ENCODE data around the gene TBL1Y. TPM values are rescaled to one million over a fixed set of nuclear protein-coding genes. Genes with fewer than 3 reads are reported as not detected.

TBL1Y gene
- total and polyA plus RNA-seq, 3 experiments from 2014 or later: not detected

DNA sequence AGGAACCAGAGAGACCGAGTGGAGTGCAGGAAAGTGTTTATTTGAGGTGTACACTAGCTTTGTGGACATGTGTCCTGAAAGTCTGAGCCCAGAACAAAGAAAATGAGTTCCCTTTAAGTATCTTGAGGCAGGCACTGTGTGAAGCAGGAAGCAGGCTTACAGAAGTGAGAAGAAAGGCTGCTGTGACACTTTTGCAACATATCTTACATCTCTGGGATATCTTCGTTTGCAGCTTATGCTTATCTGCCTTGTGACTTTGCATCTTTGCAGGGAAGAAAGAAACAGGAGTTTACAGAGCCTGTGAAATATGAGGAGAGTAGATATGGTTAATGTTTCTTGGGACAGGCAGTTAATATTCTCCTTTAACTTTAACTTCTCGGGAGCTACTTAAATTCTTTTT is 92.1 kb downstream of the TBL1Y start:
- Mint-ChIP-seq H3K27ac (no peak overlapping the region), H3K4me1 (peaks cover 0 to 9% (median 0%) of the 10 kb centered on the region in 3 donors), H3K4me3 (no peak overlapping the region), H3K9me3 (no peaks in the 10 kb centered on the region), H3K36me3 (no peaks in the 10 kb centered on the region), H3K27me3 (peaks cover 0 to 3% of the 10 kb centered on the region in 2 donors)
- no peak for DNase-seq
- no peaks in the 10 kb centered on the region for H3K36me3 ChIP-seq (ENCODE audit: insufficient read depth, low read length)
- H3K27ac ChIP-seq (ENCODE audit: low read depth, low read length): no peak overlapping the region
- ChIA-PET CTCF (no interaction called here), POLR2A (no interaction called here)
- H3K4me1 ChIP-seq (ENCODE audit: insufficient read depth, low read length): no peaks in the 10 kb centered on the region
- H3K4me3 ChIP-seq (ENCODE audit: low read length): no peak overlapping the region
- H3K27me3 ChIP-seq (ENCODE audit: insufficient read depth, low read length, poor library complexity, severe bottlenecking): no peaks in the 10 kb centered on the region
- no peaks in the 10 kb centered on the region for H3K9me3 ChIP-seq (ENCODE audit: low read length)

DNA sequence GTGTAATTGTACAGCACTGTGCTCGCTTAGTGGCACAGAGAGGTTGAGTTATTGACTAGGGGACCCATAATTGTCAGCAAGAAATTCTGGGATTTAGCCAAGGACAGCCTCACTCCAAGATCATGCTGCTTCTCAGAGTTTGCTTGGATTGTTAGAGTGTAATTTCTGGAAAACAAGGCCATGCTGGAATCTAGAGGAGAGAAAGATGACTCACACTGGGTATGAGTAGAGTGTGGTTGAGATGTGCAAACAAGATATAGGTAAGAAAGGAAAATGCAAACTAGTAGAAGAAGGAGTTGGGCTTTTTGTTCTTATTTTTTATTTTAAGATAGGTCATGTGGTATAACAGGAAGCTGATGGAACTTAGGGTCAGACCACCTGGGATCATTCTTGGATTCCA is 97.4 kb downstream of the TBL1Y start:
- Histone ChIP-seq H3K4me1 (ENCODE audit: insufficient read depth, low read length) (no peaks in the 10 kb centered on the region), H3K27ac (ENCODE audit: low read depth, low read length) (no peak overlapping the region), H3K4me3 (ENCODE audit: low read length) (no peak overlapping the region), H3K36me3 (ENCODE audit: insufficient read depth, low read length) (no peaks in the 10 kb centered on the region), H3K27me3 (ENCODE audit: insufficient read depth, low read length, poor library complexity, severe bottlenecking) (no peaks in the 10 kb centered on the region), H3K9me3 (ENCODE audit: low read length) (no peaks in the 10 kb centered on the region)
- H3K4me3 Mint-ChIP-seq: no peak overlapping the region
- ChIA-PET CTCF (no interaction called here), POLR2A (no interaction called here)
- no peaks in the 10 kb centered on the region for H3K9me3 Mint-ChIP-seq
- H3K27ac Mint-ChIP-seq: no peak overlapping the region
- no peaks in the 10 kb centered on the region for H3K36me3 Mint-ChIP-seq
- no peaks in the 10 kb centered on the region for H3K4me1 Mint-ChIP-seq
- DNase-seq: no peak
- H3K27me3 Mint-ChIP-seq: no peaks in the 10 kb centered on the region

DNA sequence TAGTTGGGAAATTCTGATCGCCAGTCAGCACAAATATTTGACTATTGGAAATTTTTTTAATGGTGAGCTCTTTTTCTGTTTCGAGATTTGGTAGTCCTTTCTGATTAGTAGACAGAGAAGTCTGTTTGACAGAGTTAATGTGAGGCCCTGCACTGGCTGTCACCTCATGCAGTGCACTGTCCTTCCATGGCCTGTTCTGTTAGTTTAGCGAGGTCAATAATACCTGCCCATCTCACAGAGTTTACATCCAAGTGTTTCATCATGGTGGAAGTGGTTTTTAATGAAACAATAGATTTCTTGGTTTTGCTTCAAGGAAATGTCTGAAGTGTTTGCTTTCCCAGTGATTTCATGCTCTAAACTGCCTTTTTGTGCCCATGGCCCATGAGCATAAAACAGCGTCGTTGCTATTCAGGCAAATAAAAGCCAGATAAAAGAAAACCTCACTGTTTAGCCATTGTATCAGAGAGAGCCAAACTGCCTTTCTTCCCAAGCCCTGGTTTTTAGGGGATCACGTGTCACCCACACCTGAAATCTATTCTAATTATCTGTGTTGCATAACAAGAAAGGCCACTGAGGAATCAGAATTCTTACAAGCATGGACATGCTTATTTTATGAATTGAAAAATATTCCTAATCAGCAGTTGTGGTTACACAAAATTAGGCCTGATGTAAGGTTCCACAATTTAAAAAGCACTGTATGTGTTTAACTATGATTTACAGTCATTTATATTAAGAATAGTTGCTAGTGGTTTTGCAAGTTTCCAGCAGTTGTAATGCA is 98.3 kb downstream of the TBL1Y start:
- ChIA-PET POLR2A (no interaction called here), CTCF (no interaction called here)
- H3K27ac ChIP-seq (ENCODE audit: low read depth, low read length): no peak overlapping the region
- H3K27me3 ChIP-seq (ENCODE audit: insufficient read depth, low read length, poor library complexity, severe bottlenecking): no peaks in the 10 kb centered on the region
- no peak overlapping the region for H3K4me3 ChIP-seq (ENCODE audit: low read length)
- H3K4me1 ChIP-seq (ENCODE audit: insufficient read depth, low read length): no peaks in the 10 kb centered on the region
- Mint-ChIP-seq H3K27ac (no peak overlapping the region), H3K27me3 (no peaks in the 10 kb centered on the region), H3K4me1 (no peaks in the 10 kb centered on the region), H3K36me3 (no peaks in the 10 kb centered on the region), H3K9me3 (no peaks in the 10 kb centered on the region), H3K4me3 (no peak overlapping the region)
- no peaks in the 10 kb centered on the region for H3K9me3 ChIP-seq (ENCODE audit: low read length)
- no peaks in the 10 kb centered on the region for H3K36me3 ChIP-seq (ENCODE audit: insufficient read depth, low read length)
- no peak for DNase-seq

DNA sequence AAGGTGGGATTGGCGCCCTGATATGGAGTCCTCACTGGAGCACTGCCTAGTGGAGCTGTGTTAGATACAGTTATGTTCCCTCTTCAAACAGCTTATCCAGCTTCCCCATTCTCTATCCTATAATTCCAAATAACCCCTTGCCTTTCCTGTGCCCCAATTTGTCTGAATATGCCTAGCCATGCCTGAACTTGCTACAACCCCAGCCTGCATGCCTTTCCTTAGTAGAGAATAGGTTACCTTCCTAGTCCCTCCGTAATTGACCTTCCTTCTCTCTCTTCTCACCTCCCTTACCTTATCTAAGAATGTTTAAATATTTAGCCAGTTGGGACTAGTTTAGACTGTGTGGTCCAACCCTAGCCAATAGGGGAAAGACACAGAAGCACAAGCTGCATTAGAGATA is 102.6 kb downstream of the TBL1Y start:
- POLR2A ChIA-PET: no interaction called here

DNA sequence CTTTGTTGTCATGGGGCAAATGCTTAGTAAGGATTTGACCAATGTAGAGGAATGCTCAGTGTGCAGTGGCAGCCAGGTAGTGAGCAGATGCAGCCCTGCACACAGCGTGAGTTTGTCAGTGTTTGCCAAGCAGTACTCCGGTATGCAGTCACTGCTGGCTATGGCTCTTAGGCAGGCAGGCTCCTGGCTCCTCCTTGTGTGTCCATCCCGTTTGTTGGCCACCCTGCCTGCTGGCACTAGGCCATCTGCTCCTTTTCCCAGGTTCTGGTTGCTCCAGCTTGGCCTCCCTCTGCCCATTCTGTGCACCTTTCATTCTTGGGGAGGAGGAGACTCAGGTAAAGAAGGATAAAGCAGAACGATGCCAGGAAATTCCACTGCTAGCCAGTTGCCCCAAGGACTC is 106.0 kb downstream of the TBL1Y start:
- no peaks in the 10 kb centered on the region for H3K27me3 Mint-ChIP-seq
- H3K27ac ChIP-seq (ENCODE audit: low read depth, low read length): no peak overlapping the region
- POLR2A ChIA-PET: no interaction called here
- no peaks in the 10 kb centered on the region for H3K9me3 Mint-ChIP-seq
- H3K4me1 Mint-ChIP-seq: peaks cover 0 to 6% (median 0%) of the 10 kb centered on the region in 3 donors
- no peaks in the 10 kb centered on the region for H3K4me1 ChIP-seq (ENCODE audit: insufficient read depth, low read length)
- H3K9me3 ChIP-seq (ENCODE audit: low read length): no peaks in the 10 kb centered on the region
- H3K4me3 ChIP-seq (ENCODE audit: low read length): no peak overlapping the region
- no peak for DNase-seq
- no peaks in the 10 kb centered on the region for H3K36me3 ChIP-seq (ENCODE audit: insufficient read depth, low read length)
- H3K36me3 Mint-ChIP-seq: no peaks in the 10 kb centered on the region
- no peak overlapping the region for H3K4me3 Mint-ChIP-seq
- H3K27me3 ChIP-seq (ENCODE audit: insufficient read depth, low read length, poor library complexity, severe bottlenecking): no peaks in the 10 kb centered on the region
- no peak overlapping the region for H3K27ac Mint-ChIP-seq
- CTCF ChIA-PET: no interaction called here

More for the DNA sequence above, 102.6 kb downstream of the TBL1Y start:
- Mint-ChIP-seq H3K4me3 (no peak overlapping the region), H3K27me3 (no peaks in the 10 kb centered on the region), H3K36me3 (no peaks in the 10 kb centered on the region), H3K27ac (no peak overlapping the region), H3K4me1 (no peaks in the 10 kb centered on the region), H3K9me3 (no peaks in the 10 kb centered on the region)
- no peak overlapping the region for H3K4me3 ChIP-seq (ENCODE audit: low read length)
- no peak overlapping the region for H3K27ac ChIP-seq (ENCODE audit: low read depth, low read length)
- no peaks in the 10 kb centered on the region for H3K27me3 ChIP-seq (ENCODE audit: insufficient read depth, low read length, poor library complexity, severe bottlenecking)
- CTCF ChIA-PET: no interaction called here
- no peaks in the 10 kb centered on the region for H3K4me1 ChIP-seq (ENCODE audit: insufficient read depth, low read length)
- H3K36me3 ChIP-seq (ENCODE audit: insufficient read depth, low read length): no peaks in the 10 kb centered on the region
- H3K9me3 ChIP-seq (ENCODE audit: low read length): no peaks in the 10 kb centered on the region
- DNase-seq: no peak

DNA sequence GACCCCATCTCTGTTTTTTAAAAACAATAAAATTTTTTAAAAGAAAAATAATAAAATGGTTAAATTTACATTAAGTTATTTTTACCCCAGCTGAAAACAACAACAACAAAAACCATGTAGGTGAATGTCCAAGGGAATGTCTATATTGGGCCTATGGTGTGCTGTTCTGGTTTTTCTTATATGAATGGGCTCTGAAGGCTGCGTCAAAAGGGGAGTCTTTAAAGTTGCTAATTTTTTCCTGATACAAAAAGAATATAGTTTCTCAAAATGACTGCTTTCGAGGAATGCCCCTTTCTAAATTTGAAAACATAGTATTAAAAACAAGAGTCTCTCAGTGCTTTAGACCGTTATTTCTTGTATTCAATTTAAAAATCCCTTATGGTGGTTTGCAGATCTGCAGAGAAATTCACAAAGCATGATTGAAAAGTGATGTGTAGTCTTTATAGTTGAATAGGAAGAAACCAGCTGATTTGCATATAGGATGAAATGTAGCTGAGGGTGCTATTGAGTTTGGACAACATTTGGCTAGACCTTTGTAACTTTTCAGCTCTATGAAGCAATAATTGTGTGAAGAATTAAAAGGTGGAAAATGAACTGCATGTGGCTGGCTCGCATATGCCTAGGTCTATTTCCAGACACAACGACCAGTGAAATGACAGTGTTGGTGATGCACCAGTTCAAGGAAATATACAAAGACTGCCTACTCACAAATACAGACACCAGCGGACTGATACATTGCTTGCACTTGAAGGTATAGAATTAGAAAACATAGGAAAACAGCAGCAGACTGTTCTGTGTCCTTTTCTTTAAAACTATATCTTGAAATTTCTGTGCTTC is 107.0 kb downstream of the TBL1Y start:
- H3K36me3 ChIP-seq (ENCODE audit: insufficient read depth, low read length): no peaks in the 10 kb centered on the region
- ChIA-PET CTCF (no interaction called here), POLR2A (no interaction called here)
- no peaks in the 10 kb centered on the region for H3K4me1 ChIP-seq (ENCODE audit: insufficient read depth, low read length)
- Mint-ChIP-seq H3K36me3 (no peaks in the 10 kb centered on the region), H3K4me1 (peaks cover 0 to 10% (median 0%) of the 10 kb centered on the region in 3 donors), H3K4me3 (no peak overlapping the region), H3K27ac (no peak overlapping the region), H3K9me3 (no peaks in the 10 kb centered on the region), H3K27me3 (no peaks in the 10 kb centered on the region)
- no peak for DNase-seq
- H3K9me3 ChIP-seq (ENCODE audit: low read length): no peaks in the 10 kb centered on the region
- H3K27ac ChIP-seq (ENCODE audit: low read depth, low read length): no peak overlapping the region
- no peak overlapping the region for H3K4me3 ChIP-seq (ENCODE audit: low read length)
- no peaks in the 10 kb centered on the region for H3K27me3 ChIP-seq (ENCODE audit: insufficient read depth, low read length, poor library complexity, severe bottlenecking)

DNA sequence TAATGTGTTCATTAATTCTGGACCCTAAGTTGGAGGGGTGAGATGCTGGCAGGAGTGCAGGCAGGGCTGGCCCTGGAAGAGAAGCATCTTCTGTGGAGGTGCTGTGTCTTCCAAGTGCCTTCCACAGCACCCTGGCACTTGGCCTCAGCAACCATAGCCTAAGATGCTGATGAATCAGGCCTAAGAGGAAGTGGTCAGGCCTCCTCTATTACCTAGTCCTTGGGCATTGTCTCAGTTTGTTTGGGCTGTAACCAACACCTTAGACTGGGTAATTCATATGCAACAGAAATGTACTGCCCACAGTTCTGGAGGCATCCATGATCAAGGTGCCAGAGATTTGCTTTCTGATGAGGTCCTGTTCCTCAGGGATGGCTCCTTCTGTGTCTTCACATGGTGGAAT is 128.5 kb downstream of the TBL1Y start:
- no peak for DNase-seq
- no peaks in the 10 kb centered on the region for H3K27me3 ChIP-seq (ENCODE audit: insufficient read depth, low read length, poor library complexity, severe bottlenecking)
- no peaks in the 10 kb centered on the region for H3K36me3 ChIP-seq (ENCODE audit: insufficient read depth, low read length)
- H3K27ac Mint-ChIP-seq: peak overlapping the region in 1 of 8 donors; percentile 87
- H3K4me1 ChIP-seq (ENCODE audit: insufficient read depth, low read length): peaks cover 17% of the 10 kb centered on the region
- no peak overlapping the region for H3K27ac ChIP-seq (ENCODE audit: low read depth, low read length)
- H3K4me3 Mint-ChIP-seq: no peak overlapping the region
- ChIA-PET POLR2A (no interaction called here), CTCF (no interaction called here)
- H3K36me3 Mint-ChIP-seq: no peaks in the 10 kb centered on the region
- H3K4me1 Mint-ChIP-seq: peaks cover 0 to 57% (median 0%) of the 10 kb centered on the region in 3 donors
- H3K9me3 ChIP-seq (ENCODE audit: low read length): no peaks in the 10 kb centered on the region
- no peaks in the 10 kb centered on the region for H3K9me3 Mint-ChIP-seq
- no peak overlapping the region for H3K4me3 ChIP-seq (ENCODE audit: low read length)
- no peaks in the 10 kb centered on the region for H3K27me3 Mint-ChIP-seq

DNA sequence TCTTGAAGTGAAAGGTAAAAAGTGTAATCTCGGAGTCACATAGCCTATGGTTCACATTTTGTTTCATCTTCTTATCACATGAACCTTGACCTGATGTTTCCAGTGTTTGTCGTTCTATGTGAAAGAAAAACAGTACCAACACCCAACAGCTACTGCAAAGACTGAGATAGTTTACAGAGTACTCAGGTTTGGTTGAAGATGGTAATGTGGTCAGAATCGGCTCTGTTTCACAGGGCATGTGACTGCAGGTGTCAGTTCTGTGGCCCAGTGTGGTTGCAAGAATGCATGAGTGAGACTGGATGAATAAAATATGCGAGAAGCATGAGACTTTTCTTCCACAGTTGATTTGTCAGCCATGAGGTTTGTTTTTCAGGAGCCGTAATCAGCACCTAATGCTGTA is 130.2 kb downstream of the TBL1Y start:
- Mint-ChIP-seq H3K4me1 (peaks cover 0 to 52% (median 0%) of the 10 kb centered on the region in 3 donors), H3K27me3 (no peaks in the 10 kb centered on the region), H3K4me3 (peak overlapping the region in 1 of 7 donors; percentile 56), H3K36me3 (no peaks in the 10 kb centered on the region), H3K27ac (peak overlapping the region in 2 of 8 donors; percentile 59 to 87), H3K9me3 (no peaks in the 10 kb centered on the region)
- CTCF ChIA-PET: interaction anchor here (1.4 kb wide), 1 partner anchor 45 kb away, joined by 3 read pairs; no protein-coding TSS in a partner anchor
- peak in 3 of 5 donors; percentile 2 to 68 (median 22) for DNase-seq
- Histone ChIP-seq H3K27ac (ENCODE audit: low read depth, low read length) (no peak overlapping the region), H3K9me3 (ENCODE audit: low read length) (no peaks in the 10 kb centered on the region), H3K27me3 (ENCODE audit: insufficient read depth, low read length, poor library complexity, severe bottlenecking) (no peaks in the 10 kb centered on the region), H3K4me3 (ENCODE audit: low read length) (no peak overlapping the region), H3K4me1 (ENCODE audit: insufficient read depth, low read length) (peaks cover 17% of the 10 kb centered on the region), H3K36me3 (ENCODE audit: insufficient read depth, low read length) (no peaks in the 10 kb centered on the region)
- POLR2A ChIA-PET: no interaction called here
